Smooth muscle cell (in vitro differentiated cells): ENCODE measurements around the gene SPATC1L. TPM values are rescaled to one million over a fixed set of nuclear protein-coding genes. Genes with fewer than 3 reads are reported as not detected.
A peak's percentile ranks its signal among the peaks of the same experiment; 100 is the strongest.

Experiments
- DNase-seq: peaks from one replicate; lab custom pipeline; 2025; ENCODE audit not compliant: unreplicated experiment; lab: John Stamatoyannopoulos, UW
- H2AFZ ChIP-seq: fragments of 200-600 bp; sonication (generic); 2 replicates; pipeline ENCODE4 v1.6.0; 2016; ENCODE audit warnings: antibody characterized with exemption, low read depth, mild to moderate bottlenecking
- H3F3A ChIP-seq: fragments of 200-600 bp; sonication (generic); 2 replicates; pipeline ENCODE4 v1.6.0; 2017; ENCODE audit warnings: antibody characterized with exemption, low read depth
- H3K27ac ChIP-seq: fragments of 200-600 bp; sonication (generic); 2 replicates; pipeline ENCODE4 v1.5.1; 2016; ENCODE audit warnings: low read depth, mild to moderate bottlenecking
- H3K27me3 ChIP-seq: fragments of 200-600 bp; sonication (generic); 2 replicates; pipeline ENCODE4 v1.6.1; 2016; ENCODE audit warnings: low read depth, mild to moderate bottlenecking
- H3K36me3 ChIP-seq: fragments of 200-600 bp; sonication (generic); 2 replicates; pipeline ENCODE4 v1.5.1; 2016; ENCODE audit warnings: low read depth
- H3K4me1 ChIP-seq: fragments of 200-600 bp; sonication (generic); 2 replicates; pipeline ENCODE4 v1.5.1; 2016; ENCODE audit warnings: low read depth
- H3K4me2 ChIP-seq: fragments of 200-600 bp; sonication (generic); 2 replicates; pipeline ENCODE4 v1.6.0; 2016; ENCODE audit warnings: mild to moderate bottlenecking
- H3K4me3 ChIP-seq: fragments of 200-600 bp; sonication (generic); 2 replicates; pipeline ENCODE4 v1.5.1; 2016; ENCODE audit warnings: mild to moderate bottlenecking
- H3K79me2 ChIP-seq: fragments of 200-600 bp; sonication (generic); 2 replicates; pipeline ENCODE4 v1.6.0; 2016; ENCODE audit warnings: low read depth, mild to moderate bottlenecking
- H3K9ac ChIP-seq: fragments of 200-600 bp; sonication (generic); 2 replicates; pipeline ENCODE4 v1.6.0; 2016; ENCODE audit warnings: low read depth
- H3K9me3 ChIP-seq: fragments of 200-600 bp; sonication (generic); replicated peaks from 2 replicates; pipeline ENCODE4 v1.5.1; 2016; ENCODE audit warnings: low read depth
- H4K20me1 ChIP-seq: fragments of 200-600 bp; sonication (generic); 2 replicates; pipeline ENCODE4 v1.6.0; 2016; ENCODE audit warnings: low read depth
- CTCF ChIP-seq: fragments of 200-600 bp; sonication (generic); IDR thresholded peaks from 2 replicates; pipeline ENCODE4 v1.5.1; 2017; ENCODE audit warnings: borderline replicate concordance, mild to moderate bottlenecking, antibody characterized with exemption; ENCODE audit not compliant: insufficient read depth, poor library complexity, severe bottlenecking
- WGBS: methylation state at CpG from one replicate; pipeline ENCODE4 v1.1.7; 2016; ENCODE audit warnings: low lambda C conversion rate; 5-methylcytosine and 5-hydroxymethylcytosine counted together
- polyA plus RNA-seq: library from polyadenylated mRNA; unstranded; fragments of >200 nt; fragmentation: Nextera tagmentation; extraction: Ambion mirVana; gene quantifications from 2 replicates; pipeline ENCODE4 v1.2.1, GENCODE V29; 2016
- total RNA-seq: library from RNA; depleted of rRNA; stranded (reverse); fragments of >200 nt; gene quantifications from 2 replicates; pipeline ENCODE4 v1.2.3, GENCODE V29; 2014

The SPATC1L gene
- total and polyA plus RNA-seq, 2 experiments from 2014 or later: 6.4 to 36.5 TPM

GRCh38 chr21:46228345-46229051, 44.2 kb upstream of the SPATC1L start, which contains the start of gene LSS:
Gene LSS, minus strand, starts transcription at chr21:46228774. Its CDS starts 29 bp downstream, at chr21:46228745.
- peak; percentile 93 for DNase-seq
- Histone ChIP-seq H4K20me1 (peaks cover 31% of the 10 kb centered on the region), H2AFZ (peak within 1 kb of the TSS; percentile 59), H3F3A (peaks cover 5% of the 10 kb centered on the region), H3K4me3 (peak within 1 kb of the TSS; percentile 92), H3K4me1 (no peaks in the 10 kb centered on the region), H3K4me2 (peak within 1 kb of the TSS; percentile 99), H3K27ac (peak within 1 kb of the TSS; percentile 68), H3K9me3 (no peaks in the 10 kb centered on the region), H3K9ac (peak within 1 kb of the TSS; percentile 84), H3K36me3 (no peaks in the 10 kb centered on the region), H3K27me3 (no peaks in the 10 kb centered on the region), H3K79me2 (peaks cover 37% of the 10 kb centered on the region)
- WGBS: under 1% methylated on average over 37 of the region's 77 CpGs
- no peak for TF ChIP-seq CTCF

GRCh38 chr21:46227811-46228344, 43.6 kb upstream of the SPATC1L start:
- H3K4me2 ChIP-seq: peak overlapping the region; percentile 99
- peak overlapping the region; percentile 84 for H3K9ac ChIP-seq
- no peak for TF ChIP-seq CTCF
- H3F3A ChIP-seq: peaks cover 5% of the 10 kb centered on the region
- no peaks in the 10 kb centered on the region for H3K4me1 ChIP-seq
- H3K79me2 ChIP-seq: peaks cover 42% of the 10 kb centered on the region
- H3K9me3 ChIP-seq: no peaks in the 10 kb centered on the region
- H3K4me3 ChIP-seq: peak overlapping the region; percentile 92
- H4K20me1 ChIP-seq: peaks cover 36% of the 10 kb centered on the region
- H3K27ac ChIP-seq: peak overlapping the region; percentile 68
- no peaks in the 10 kb centered on the region for H3K27me3 ChIP-seq
- H3K36me3 ChIP-seq: no peaks in the 10 kb centered on the region
- peak overlapping the region; percentile 2 for H2AFZ ChIP-seq
- no peak for DNase-seq
- 2% methylated on average over 20 of the region's 20 CpGs for WGBS

- Histone ChIP-seq H3F3A (peaks cover 5% of the 10 kb centered on the region), H3K27ac (no peak overlapping the region), H4K20me1 (peaks cover 44% of the 10 kb centered on the region), H3K9me3 (no peaks in the 10 kb centered on the region), H3K79me2 (peaks cover 50% of the 10 kb centered on the region), H3K4me3 (peak overlapping the region; percentile 92), H2AFZ (no peak overlapping the region), H3K27me3 (no peaks in the 10 kb centered on the region), H3K36me3 (no peaks in the 10 kb centered on the region), H3K9ac (no peak overlapping the region), H3K4me1 (no peaks in the 10 kb centered on the region), H3K4me2 (peak overlapping the region; percentile 99)
- 41% methylated on average over 4 of the region's 4 CpGs for WGBS
- no peak for TF ChIP-seq CTCF
- DNase-seq: no peak
Measured at GRCh38 chr21:46226920-46227599, 42.8 kb upstream of the SPATC1L start.
